ENCODE data around the gene BFSP2. TPM values are rescaled to one million over a fixed set of nuclear protein-coding genes. Genes with fewer than 3 reads are reported as not detected.

The BFSP2 gene
- total RNA-seq, 2 donors from 2014 or later, result not detected

DNA sequence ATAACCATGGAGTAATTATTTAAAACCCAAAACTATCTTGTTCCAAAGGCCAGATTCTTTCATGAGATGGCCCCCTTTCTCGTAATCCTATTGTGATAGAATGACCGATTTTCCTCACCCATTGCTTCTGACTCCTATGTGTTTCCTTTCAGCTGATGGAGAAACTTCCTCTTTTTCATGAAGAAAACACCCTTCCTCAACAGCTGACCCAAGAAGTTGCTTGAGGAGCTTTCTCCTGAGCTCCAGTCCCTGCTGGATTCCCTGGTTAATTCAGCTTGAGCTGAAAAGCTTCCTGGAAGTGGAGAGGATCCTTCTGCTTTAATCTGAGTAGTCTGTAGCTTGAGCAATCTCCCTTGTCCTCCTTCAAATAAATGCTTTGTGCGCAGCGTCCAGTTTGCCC is 75.0 kb downstream of the BFSP2 start:
- TF ChIP-seq, protein P1, sequence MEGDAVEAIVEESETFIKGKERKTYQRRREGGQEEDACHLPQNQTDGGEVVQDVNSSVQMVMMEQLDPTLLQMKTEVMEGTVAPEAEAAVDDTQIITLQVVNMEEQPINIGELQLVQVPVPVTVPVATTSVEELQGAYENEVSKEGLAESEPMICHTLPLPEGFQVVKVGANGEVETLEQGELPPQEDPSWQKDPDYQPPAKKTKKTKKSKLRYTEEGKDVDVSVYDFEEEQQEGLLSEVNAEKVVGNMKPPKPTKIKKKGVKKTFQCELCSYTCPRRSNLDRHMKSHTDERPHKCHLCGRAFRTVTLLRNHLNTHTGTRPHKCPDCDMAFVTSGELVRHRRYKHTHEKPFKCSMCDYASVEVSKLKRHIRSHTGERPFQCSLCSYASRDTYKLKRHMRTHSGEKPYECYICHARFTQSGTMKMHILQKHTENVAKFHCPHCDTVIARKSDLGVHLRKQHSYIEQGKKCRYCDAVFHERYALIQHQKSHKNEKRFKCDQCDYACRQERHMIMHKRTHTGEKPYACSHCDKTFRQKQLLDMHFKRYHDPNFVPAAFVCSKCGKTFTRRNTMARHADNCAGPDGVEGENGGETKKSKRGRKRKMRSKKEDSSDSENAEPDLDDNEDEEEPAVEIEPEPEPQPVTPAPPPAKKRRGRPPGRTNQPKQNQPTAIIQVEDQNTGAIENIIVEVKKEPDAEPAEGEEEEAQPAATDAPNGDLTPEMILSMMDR (IDR thresholded peaks at IDR 0.05), result no peak
- no peaks in the 10 kb centered on the region for H3K36me3 ChIP-seq
- no peak for DNase-seq (ENCODE audit: low spot score)
- peaks cover 0 to 19% of the 10 kb centered on the region in 2 donors for H3K4me1 ChIP-seq
- H3K9me3 ChIP-seq, result no peaks in the 10 kb centered on the region
- no peaks in the 10 kb centered on the region for H3K27me3 ChIP-seq
- H3K4me3 ChIP-seq, result no peak overlapping the region
- peak overlapping the region; percentile 26 to 72 for H3K27ac ChIP-seq

DNA sequence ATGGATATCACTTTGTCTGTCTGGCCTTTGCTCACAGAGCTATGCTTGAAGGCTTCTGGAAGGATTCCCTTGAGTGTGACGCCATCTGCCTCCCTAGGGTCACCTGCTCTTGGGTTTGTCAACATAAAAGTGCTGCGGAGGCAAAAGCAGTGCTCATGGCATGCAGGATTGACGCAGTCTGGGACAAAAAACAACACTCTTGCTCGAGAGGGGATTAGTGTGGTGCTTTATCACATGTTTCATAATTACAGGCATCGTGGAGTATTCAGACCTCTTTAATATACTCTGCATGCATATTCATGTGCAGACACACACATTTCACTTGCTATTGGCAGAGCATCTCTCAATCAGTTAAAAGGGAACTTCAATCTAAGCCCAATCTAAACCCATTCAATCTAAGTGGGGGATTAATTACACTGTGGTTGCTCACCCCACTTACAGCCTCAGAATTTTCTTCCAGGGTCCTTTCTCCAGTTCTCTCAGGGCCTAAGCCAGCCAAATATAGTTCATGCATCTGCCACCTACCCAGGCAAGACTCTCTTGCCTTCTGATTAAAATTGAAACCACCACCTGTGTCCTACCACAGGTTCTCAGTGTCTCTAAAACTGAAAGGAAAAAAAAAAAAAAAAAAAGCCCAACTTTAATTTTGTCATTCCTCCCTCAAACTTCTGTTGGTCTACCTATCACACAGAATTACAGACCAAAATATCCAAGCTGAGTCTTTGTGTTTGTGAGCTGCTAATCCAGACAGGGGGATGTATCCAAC is 75.6 kb downstream of the BFSP2 start:
- peak overlapping the region; percentile 26 to 72 for H3K27ac ChIP-seq

DNA sequence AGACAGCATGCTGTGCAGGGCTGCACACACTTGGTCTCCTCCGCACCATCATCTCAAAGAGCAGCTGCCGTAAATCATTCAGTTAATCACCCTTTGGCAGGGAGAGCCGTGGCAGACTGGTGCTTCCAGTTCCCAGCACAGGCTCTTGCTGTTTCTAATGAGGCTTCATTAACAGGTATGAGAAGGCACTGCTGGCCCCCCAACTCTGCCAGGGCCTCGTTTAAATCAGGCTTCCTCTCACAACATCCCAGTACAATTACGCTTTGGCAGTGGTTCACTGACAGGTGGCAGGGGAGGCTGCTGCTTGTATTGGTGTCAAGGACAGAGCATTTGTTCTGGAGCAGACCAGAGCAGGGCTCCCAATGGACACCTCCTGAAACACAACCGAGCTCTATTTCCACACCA is 77.1 kb downstream of the BFSP2 start:
- no peak overlapping the region for H3K4me3 ChIP-seq
- no peak for DNase-seq (ENCODE audit: low spot score)
- TF ChIP-seq, protein P1 (IDR thresholded peaks at IDR 0.05), result no peak
- H3K9me3 ChIP-seq, result no peaks in the 10 kb centered on the region
- no peak overlapping the region for H3K27ac ChIP-seq
- H3K4me1 ChIP-seq, result peaks cover 0 to 18% of the 10 kb centered on the region in 2 donors
- H3K27me3 ChIP-seq, result no peaks in the 10 kb centered on the region
- H3K36me3 ChIP-seq, result no peaks in the 10 kb centered on the region

More for the DNA sequence above, 75.6 kb downstream of the BFSP2 start:
- H3K4me3 ChIP-seq, result no peak overlapping the region
- DNase-seq (ENCODE audit: low spot score), result no peak
- H3K27me3 ChIP-seq, result no peaks in the 10 kb centered on the region
- H3K4me1 ChIP-seq, result peaks cover 0 to 18% of the 10 kb centered on the region in 2 donors
- no peaks in the 10 kb centered on the region for H3K9me3 ChIP-seq
- no peaks in the 10 kb centered on the region for H3K36me3 ChIP-seq
- TF ChIP-seq, protein P1 (IDR thresholded peaks at IDR 0.05), result no peak

GRCh38 chr3:133477487-133477886 is 77.6 kb downstream of the BFSP2 start:
- TF ChIP-seq, protein P1 (IDR thresholded peaks at IDR 0.05), result no peak
- H3K36me3 ChIP-seq, result no peaks in the 10 kb centered on the region
- peaks cover 0 to 18% of the 10 kb centered on the region in 2 donors for H3K4me1 ChIP-seq
- no peak for DNase-seq (ENCODE audit: low spot score)
- H3K9me3 ChIP-seq, result no peaks in the 10 kb centered on the region
- H3K27me3 ChIP-seq, result no peaks in the 10 kb centered on the region
- H3K27ac ChIP-seq, result no peak overlapping the region
- no peak overlapping the region for H3K4me3 ChIP-seq

GRCh38 chr3:133478624-133479023 is 78.8 kb downstream of the BFSP2 start:
- no peaks in the 10 kb centered on the region for H3K36me3 ChIP-seq
- no peak overlapping the region for H3K4me3 ChIP-seq
- peaks cover 0 to 18% of the 10 kb centered on the region in 2 donors for H3K4me1 ChIP-seq
- no peak overlapping the region for H3K27ac ChIP-seq
- TF ChIP-seq, protein P1 (IDR thresholded peaks at IDR 0.05), result no peak
- no peaks in the 10 kb centered on the region for H3K27me3 ChIP-seq
- no peaks in the 10 kb centered on the region for H3K9me3 ChIP-seq
- DNase-seq (ENCODE audit: low spot score), result no peak
